ENCODE data around the gene MFAP5. TPM values are rescaled to one million over a fixed set of nuclear protein-coding genes. Genes with fewer than 3 reads are reported as not detected.
A peak's percentile ranks its signal among the peaks of the same experiment; 100 is the strongest.

MFAP5 gene
- polyA plus RNA-seq, 1 of the 3 experiments (the other 2 are of a cell fraction): 19.1 TPM

- no peak for TF ChIP-seq USF2 (IDR thresholded peaks at IDR 0.05; ENCODE audit: borderline replicate concordance, low read depth, low read length)
- peak; percentile 35; the same call in 1 of the 2 replicates for TF ChIP-seq SMC3 (IDR thresholded peaks at IDR 0.05; ENCODE audit: low read depth, low read length)
- TF ChIP-seq RAD21 (IDR thresholded peaks at IDR 0.05; ENCODE audit: low read length): peak; percentile 52
- TF ChIP-seq, protein P1, sequence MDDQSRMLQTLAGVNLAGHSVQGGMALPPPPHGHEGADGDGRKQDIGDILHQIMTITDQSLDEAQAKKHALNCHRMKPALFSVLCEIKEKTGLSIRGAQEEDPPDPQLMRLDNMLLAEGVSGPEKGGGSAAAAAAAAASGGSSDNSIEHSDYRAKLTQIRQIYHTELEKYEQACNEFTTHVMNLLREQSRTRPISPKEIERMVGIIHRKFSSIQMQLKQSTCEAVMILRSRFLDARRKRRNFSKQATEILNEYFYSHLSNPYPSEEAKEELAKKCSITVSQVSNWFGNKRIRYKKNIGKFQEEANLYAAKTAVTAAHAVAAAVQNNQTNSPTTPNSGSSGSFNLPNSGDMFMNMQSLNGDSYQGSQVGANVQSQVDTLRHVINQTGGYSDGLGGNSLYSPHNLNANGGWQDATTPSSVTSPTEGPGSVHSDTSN (IDR thresholded peaks at IDR 0.05): no peak
These were observed 17.9 kb upstream of the MFAP5 start (continued) for GRCh38 chr12:8680533-8680932.

GRCh38 chr12:8678661-8679111, 16.1 kb upstream of the MFAP5 start:
- CTCF ChIA-PET: interaction anchor here (1.1 to 7.9 kb wide), 6 partner anchors 10 to 371 kb away, joined by 3 to 161 read pairs (median 6); partner anchors contain the start of gene A2ML1
- TF ChIP-seq JUND (IDR thresholded peaks at IDR 0.05): peak; percentile 63
- 0 out of 2 replicates have a peak, but pooled peaks have one; percentile 17 for TF ChIP-seq SIN3A (IDR thresholded peaks at IDR 0.05; ENCODE audit: borderline replicate concordance, low read depth, low read length)
- TF ChIP-seq TAF1 (IDR thresholded peaks at IDR 0.05; ENCODE audit: borderline replicate concordance, low read depth, low read length): no peak
- peak; percentile 79 for TF ChIP-seq TEAD4 (IDR thresholded peaks at IDR 0.05; ENCODE audit: borderline replicate concordance, insufficient read depth)
- TF ChIP-seq FOSL2 (IDR thresholded peaks at IDR 0.05; ENCODE audit: borderline replicate concordance, low read depth): 0 out of 2 replicates have a peak, but pooled peaks have one; percentile 35
- peak in 1 of 2 experiments; percentile 73; a peak in 1 of 4 replicates for TF ChIP-seq EP300 (IDR thresholded peaks at IDR 0.05; ENCODE audit: borderline replicate concordance in 1 of 2, low read depth in 1 of 2, low read length in 1 of 2)
- TF ChIP-seq TCF12 (IDR thresholded peaks at IDR 0.05): peak; percentile 92
- TF ChIP-seq MEF2A (IDR thresholded peaks at IDR 0.05; ENCODE audit: borderline replicate concordance, low read depth): no peak
- TF ChIP-seq SMC3 (IDR thresholded peaks at IDR 0.05; ENCODE audit: low read depth, low read length): no peak
- TF ChIP-seq, protein P1 (IDR thresholded peaks at IDR 0.05): peak; percentile 94
- Histone ChIP-seq H4K20me1 (ENCODE audit: insufficient read depth) (no peaks in the 10 kb centered on the region), H3F3A (replicated peaks; ENCODE audit: insufficient read depth) (peaks cover 9% of the 10 kb centered on the region), H2AFZ (ENCODE audit: low read depth) (no peak overlapping the region), H3K79me2 (ENCODE audit: insufficient read depth) (no peaks in the 10 kb centered on the region), H3K27ac (ENCODE audit: low read depth in 2 of 2, low read length in 1 of 2) (no peak overlapping the region), H3K27me3 (ENCODE audit: insufficient read depth) (no peaks in the 10 kb centered on the region), H3K9me2 (no peaks in the 10 kb centered on the region), H3K4me3 (ENCODE audit: low read depth in 2 of 2, low read length in 1 of 2) (no peak overlapping the region; a peak in 1 of 4 replicates), H3K9ac (no peak overlapping the region), H3K36me3 (replicated peaks in 1 of 2; ENCODE audit: control insufficient read depth in 1 of 2, insufficient read depth in 2 of 2, low read length in 1 of 2) (no peaks in the 10 kb centered on the region), H3K4me2 (no peak overlapping the region), H3K4me1 (ENCODE audit: control insufficient read depth in 1 of 2, insufficient read depth in 2 of 2, low read depth in 1 of 2, low read length in 1 of 2) (no peaks in the 10 kb centered on the region; a peak in 1 of 4 replicates), H3K9me3 (no peaks in the 10 kb centered on the region)
- WGBS (ENCODE audit: low lambda C conversion rate): 48% methylated on average over 3 of the region's 3 CpGs
- DNase-seq: no peak
- POLR2A ChIA-PET: interaction anchor here (0.9 kb wide), 1 partner anchor 212 kb away, joined by 4 read pairs; no protein-coding TSS in a partner anchor
